MM.1S (cell line): Measurements from ENCODE around the gene KLF18.

Experiments used
- DNase-seq: peaks from one replicate; pipeline ENCODE4 v3.0.0-alpha.2; 2015
- H2AFZ ChIP-seq: fragments of 300-600 bp; sonication (generic); 2 replicates; pipeline ENCODE4 v1.6.0; 2016; ENCODE audit warnings: antibody characterized with exemption, low read length
- H3F3A ChIP-seq: fragments of 300-600 bp; sonication (generic); 2 replicates; pipeline ENCODE4 v1.6.1; 2016; ENCODE audit warnings: mild to moderate bottlenecking, antibody characterized with exemption, low read length, moderate library complexity, mixed read lengths; ENCODE audit not compliant: insufficient read depth
- H3K27ac ChIP-seq: fragments of 300-600 bp; sonication (generic); 2 replicates; pipeline ENCODE4 v1.5.1; 2016; ENCODE audit warnings: mild to moderate bottlenecking, low read length
- H3K27me3 ChIP-seq: fragments of 300-600 bp; sonication (generic); replicated peaks from 2 replicates; pipeline ENCODE4 v1.6.0; 2016; ENCODE audit warnings: low read length; ENCODE audit not compliant: insufficient read depth
- H3K36me3 ChIP-seq: fragments of 300-600 bp; sonication (generic); replicated peaks from 2 replicates; pipeline ENCODE4 v1.6.1; 2016; ENCODE audit warnings: mild to moderate bottlenecking, low read length, mixed read lengths; ENCODE audit not compliant: insufficient read depth
- H3K4me1 ChIP-seq: fragments of 300-600 bp; sonication (generic); 2 replicates; pipeline ENCODE4 v1.6.1; 2016; ENCODE audit warnings: low read length, mixed read lengths
- H3K4me2 ChIP-seq: fragments of 300-600 bp; sonication (generic); 2 replicates; pipeline ENCODE4 v1.6.0; 2016; ENCODE audit warnings: low read depth, low read length
- H3K4me3 ChIP-seq: fragments of 300-600 bp; sonication (generic); 2 replicates; pipeline ENCODE4 v1.5.1; 2016; ENCODE audit warnings: low read length, mixed read lengths
- H3K79me2 ChIP-seq: fragments of 300-600 bp; sonication (generic); 2 replicates; pipeline ENCODE4 v1.6.1; 2016; ENCODE audit warnings: mixed run types, low read length, mixed read lengths
- H3K9ac ChIP-seq: fragments of 300-600 bp; sonication (generic); 2 replicates; pipeline ENCODE4 v1.6.1; 2016; ENCODE audit warnings: low read length, mixed read lengths
- H3K9me2 ChIP-seq: fragments of 300-600 bp; sonication (generic); replicated peaks from 2 replicates; pipeline ENCODE4 v1.6.1; 2016; ENCODE audit warnings: mild to moderate bottlenecking, low read length, mixed read lengths; ENCODE audit not compliant: insufficient read depth
- H3K9me3 ChIP-seq: fragments of 300-600 bp; sonication (generic); replicated peaks from 2 replicates; pipeline ENCODE4 v1.6.1; 2016; ENCODE audit warnings: mild to moderate bottlenecking, low read length, mixed read lengths; ENCODE audit not compliant: insufficient read depth
- H4K20me1 ChIP-seq: fragments of 300-600 bp; sonication (generic); 2 replicates; pipeline ENCODE4 v1.6.1; 2016; ENCODE audit warnings: mild to moderate bottlenecking, low read length, moderate library complexity, mixed read lengths; ENCODE audit not compliant: insufficient read depth
- EZH2 ChIP-seq: fragments of 300-600 bp; sonication (generic); optimal IDR thresholded peaks from 2 replicates; pipeline ENCODE3; 2017; ENCODE audit warnings: low read depth, mild to moderate bottlenecking, antibody characterized with exemption, low read length, mixed read lengths
- EZH2phosphoT487 ChIP-seq: fragments of 300-600 bp; sonication (generic); IDR thresholded peaks from 2 replicates; pipeline ENCODE4 v1.6.1; 2018; ENCODE audit warnings: antibody characterized with exemption, low read length
- TF ChIP-seq, protein P1 (sequence below): fragments of 300-600 bp; sonication (generic); IDR thresholded peaks from 2 replicates; pipeline ENCODE4 v1.5.1; 2016; ENCODE audit warnings: antibody characterized with exemption, low read length, mixed read lengths

Gene KLF18

DNA sequence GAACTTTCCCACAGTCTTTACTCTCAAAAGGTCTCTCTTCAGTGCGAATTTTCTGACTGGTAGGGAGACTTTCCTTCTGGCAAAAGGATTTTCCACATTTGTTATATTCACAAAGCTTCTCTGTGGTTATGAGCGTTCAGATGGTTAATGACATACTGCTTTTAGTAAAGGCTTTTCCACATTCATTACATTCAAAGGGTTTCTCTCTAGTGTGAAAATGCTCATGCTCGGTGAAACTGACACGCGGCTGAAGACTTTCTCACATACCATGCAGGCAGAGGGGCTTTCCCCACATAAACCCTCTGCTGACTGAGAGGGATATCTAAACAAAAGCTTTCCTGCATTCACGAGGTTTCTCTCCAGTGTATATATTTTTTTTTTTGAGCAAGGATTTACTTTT, 9.9 kb upstream of the KLF18 start:
- TF ChIP-seq, protein P1, sequence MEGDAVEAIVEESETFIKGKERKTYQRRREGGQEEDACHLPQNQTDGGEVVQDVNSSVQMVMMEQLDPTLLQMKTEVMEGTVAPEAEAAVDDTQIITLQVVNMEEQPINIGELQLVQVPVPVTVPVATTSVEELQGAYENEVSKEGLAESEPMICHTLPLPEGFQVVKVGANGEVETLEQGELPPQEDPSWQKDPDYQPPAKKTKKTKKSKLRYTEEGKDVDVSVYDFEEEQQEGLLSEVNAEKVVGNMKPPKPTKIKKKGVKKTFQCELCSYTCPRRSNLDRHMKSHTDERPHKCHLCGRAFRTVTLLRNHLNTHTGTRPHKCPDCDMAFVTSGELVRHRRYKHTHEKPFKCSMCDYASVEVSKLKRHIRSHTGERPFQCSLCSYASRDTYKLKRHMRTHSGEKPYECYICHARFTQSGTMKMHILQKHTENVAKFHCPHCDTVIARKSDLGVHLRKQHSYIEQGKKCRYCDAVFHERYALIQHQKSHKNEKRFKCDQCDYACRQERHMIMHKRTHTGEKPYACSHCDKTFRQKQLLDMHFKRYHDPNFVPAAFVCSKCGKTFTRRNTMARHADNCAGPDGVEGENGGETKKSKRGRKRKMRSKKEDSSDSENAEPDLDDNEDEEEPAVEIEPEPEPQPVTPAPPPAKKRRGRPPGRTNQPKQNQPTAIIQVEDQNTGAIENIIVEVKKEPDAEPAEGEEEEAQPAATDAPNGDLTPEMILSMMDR, result no peak
- TF ChIP-seq EZH2phosphoT487 (no peak), EZH2 (no peak)

DNA sequence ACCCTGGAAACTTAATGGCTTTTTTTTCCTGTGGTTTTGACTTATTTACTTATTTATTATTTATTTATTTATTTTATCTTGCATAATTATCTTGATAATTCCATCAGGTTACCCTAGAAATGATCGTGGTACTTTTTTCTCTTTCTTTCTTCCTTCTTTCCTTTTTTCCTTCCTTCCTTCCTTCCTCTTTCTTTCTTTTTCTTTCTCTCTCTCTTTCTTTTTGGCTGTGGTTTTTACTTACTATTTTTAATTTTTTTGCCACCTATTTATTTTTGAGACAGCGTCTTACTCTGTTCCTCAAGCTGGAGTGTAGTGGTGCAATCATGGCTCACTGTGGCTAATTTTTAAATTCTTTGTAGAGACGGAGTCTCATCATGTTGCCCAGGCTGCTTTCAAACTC, 6.2 kb upstream of the KLF18 start:
- H3K4me3 ChIP-seq, result no peak overlapping the region
- TF ChIP-seq EZH2phosphoT487 (no peak), EZH2 (no peak)
- TF ChIP-seq, protein P1, result no peak
- no peaks in the 10 kb centered on the region for H3K9me3 ChIP-seq
- no peak overlapping the region for H2AFZ ChIP-seq
- H3K4me2 ChIP-seq, result no peak overlapping the region
- H3K27me3 ChIP-seq, result no peaks in the 10 kb centered on the region
- DNase-seq, result no peak
- H3K27ac ChIP-seq, result no peak overlapping the region
- no peaks in the 10 kb centered on the region for H3K9me2 ChIP-seq
- no peaks in the 10 kb centered on the region for H4K20me1 ChIP-seq
- no peaks in the 10 kb centered on the region for H3F3A ChIP-seq
- H3K79me2 ChIP-seq, result no peaks in the 10 kb centered on the region
- no peak overlapping the region for H3K9ac ChIP-seq
- no peaks in the 10 kb centered on the region for H3K4me1 ChIP-seq
- no peaks in the 10 kb centered on the region for H3K36me3 ChIP-seq

More for the DNA sequence above, 9.9 kb upstream of the KLF18 start:
- Histone ChIP-seq H3K27ac (no peak overlapping the region), H4K20me1 (no peaks in the 10 kb centered on the region), H3K36me3 (no peaks in the 10 kb centered on the region), H3F3A (no peaks in the 10 kb centered on the region), H3K9me2 (no peaks in the 10 kb centered on the region), H3K4me3 (no peak overlapping the region), H3K79me2 (no peaks in the 10 kb centered on the region), H3K27me3 (no peaks in the 10 kb centered on the region), H3K4me2 (no peak overlapping the region), H3K9me3 (no peaks in the 10 kb centered on the region), H2AFZ (no peak overlapping the region), H3K9ac (no peak overlapping the region), H3K4me1 (no peaks in the 10 kb centered on the region)
- DNase-seq, result no peak

DNA sequence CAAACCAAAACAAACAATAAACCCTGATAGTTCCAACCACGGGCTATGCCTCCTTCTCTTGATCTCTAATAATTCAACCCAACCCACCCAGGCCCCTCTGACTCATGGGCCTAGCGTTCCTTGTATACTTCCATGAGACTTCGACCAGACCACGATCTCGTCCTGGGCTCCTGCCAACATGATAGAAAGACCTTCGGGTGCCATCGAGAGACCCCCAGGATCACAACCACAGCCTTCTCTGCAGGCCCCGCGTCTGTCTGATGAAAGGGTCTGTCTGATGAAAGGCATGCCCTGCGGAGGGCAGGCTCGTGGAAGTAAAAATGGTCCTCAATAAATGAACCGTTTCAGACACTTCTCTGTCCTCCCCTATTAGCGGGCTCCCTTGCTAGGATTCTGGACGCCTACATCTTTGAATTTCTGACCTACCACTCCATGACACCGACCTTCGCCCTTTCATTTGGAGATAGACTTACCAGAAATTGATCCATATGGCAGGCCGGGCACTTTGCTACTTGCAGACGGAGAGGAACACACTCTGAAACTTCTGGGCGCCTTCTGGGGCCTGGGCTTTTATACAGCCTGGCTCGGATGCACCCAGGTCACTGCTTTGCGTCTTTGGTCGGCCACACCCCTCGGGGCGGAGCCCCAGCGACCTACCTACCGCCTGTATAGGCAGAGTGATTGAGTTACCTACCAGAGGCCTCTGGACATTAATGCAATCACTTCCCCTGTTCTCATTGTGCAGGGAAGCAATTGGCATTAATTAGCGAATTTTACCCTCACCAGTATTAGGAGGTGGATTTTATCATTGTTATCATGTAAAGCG, 5.3 kb upstream of the KLF18 start:
- H3K4me1 ChIP-seq, result no peaks in the 10 kb centered on the region
- no peaks in the 10 kb centered on the region for H4K20me1 ChIP-seq
- H3K4me2 ChIP-seq, result no peak overlapping the region
- TF ChIP-seq EZH2, result no peak
- no peak for TF ChIP-seq EZH2phosphoT487
- TF ChIP-seq, protein P1, result no peak
- no peaks in the 10 kb centered on the region for H3K9me2 ChIP-seq
- no peaks in the 10 kb centered on the region for H3K27me3 ChIP-seq
- H3K9me3 ChIP-seq, result no peaks in the 10 kb centered on the region
- H3K36me3 ChIP-seq, result no peaks in the 10 kb centered on the region
- H3K4me3 ChIP-seq, result no peak overlapping the region
- no peak overlapping the region for H2AFZ ChIP-seq
- H3K27ac ChIP-seq, result no peak overlapping the region
- no peaks in the 10 kb centered on the region for H3K79me2 ChIP-seq
- no peak for DNase-seq
- H3K9ac ChIP-seq, result no peak overlapping the region
- no peaks in the 10 kb centered on the region for H3F3A ChIP-seq
